SK-N-SH treated with all-trans-retinoic acid at 6 μM for 48 hours (cell line): ENCODE data around the gene GNPAT.

Experiments used
- CREB5 ChIP-seq: fragments of 250-450 bp; sonication (Bioruptor Pico); IDR thresholded peaks from 2 replicates; pipeline ENCODE4 v1.5.1; 2020; ENCODE audit warnings: low read depth, mild to moderate bottlenecking, moderate library complexity
- ZFP30 ChIP-seq: fragments of 450-650 bp; formaldehyde crosslinking; IDR thresholded peaks from 2 replicates; pipeline ENCODE4 v1.5.0; 2022; ENCODE audit warnings: mild to moderate bottlenecking, moderate library complexity
- ZNF565 ChIP-seq: fragments of 450-650 bp; formaldehyde crosslinking; conservative IDR thresholded peaks from 2 replicates; pipeline ENCODE4 v1.5.0; 2020; ENCODE audit warnings: low read depth, mild to moderate bottlenecking, moderate library complexity

- TF ChIP-seq ZNF565 (CRISPR knock-in tag) (no peak), CREB5 (CRISPR knock-in tag) (no peak), ZFP30 (no peak)
Measured at GRCh38 chr1:231218078-231218477, 22.9 kb upstream of the GNPAT start.
